ENCODE measurements around the gene FCN1.
"Not testable (repeated sequence)": the region's sequence is repeated elsewhere in the genome, so short reads cannot be mapped to it uniquely, and the experiment has no call there.

FCN1 gene

DNA sequence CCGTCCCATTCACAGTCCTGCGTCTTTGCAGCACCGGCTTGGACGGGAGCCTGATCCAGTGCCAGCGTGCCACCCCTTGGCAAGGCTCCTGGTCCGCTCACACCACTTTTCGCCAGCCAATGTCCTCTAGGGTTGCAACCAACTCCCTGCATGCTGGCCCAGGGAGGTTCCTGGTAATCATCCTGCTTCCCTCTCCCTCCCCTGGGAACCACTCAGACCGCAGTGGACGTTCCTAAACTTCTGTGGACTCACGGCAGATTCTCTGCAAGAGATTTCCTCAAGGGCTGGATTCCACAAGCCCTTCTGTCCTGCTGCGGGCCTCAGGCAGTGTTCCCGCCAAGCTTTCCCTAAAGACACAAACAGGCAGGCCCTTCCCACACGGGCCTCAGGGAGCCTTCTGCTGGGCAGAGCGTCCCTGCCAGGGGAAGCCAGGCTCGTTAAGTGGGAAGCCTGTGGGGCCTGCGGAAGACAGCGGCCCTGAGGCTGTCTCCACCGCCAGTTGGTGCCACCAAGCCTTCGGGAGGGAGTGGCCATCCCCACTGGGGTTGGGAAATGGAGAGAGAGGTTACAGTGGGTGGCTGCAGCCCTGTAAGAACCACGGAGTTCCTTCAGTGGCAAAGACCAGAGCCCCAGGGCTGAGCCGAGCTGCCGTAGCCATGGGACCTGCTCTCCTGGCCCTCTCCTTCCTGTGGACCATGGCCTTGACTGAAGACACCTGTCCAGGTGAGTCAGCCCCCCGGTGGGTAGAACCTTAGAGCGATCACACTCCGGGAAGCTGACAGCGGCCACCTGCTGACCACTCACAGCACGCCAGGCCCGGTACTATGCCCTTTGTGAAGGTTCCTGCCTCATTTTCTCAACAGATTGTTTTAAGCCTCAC is 53.5 kb downstream of the FCN1 start:
- no peak overlapping the region for H3K27ac ChIP-seq
- no peaks in the 10 kb centered on the region for H3K36me3 ChIP-seq (replicated peaks)
- DNase-seq, result no peak
- TF ChIP-seq, protein P1, sequence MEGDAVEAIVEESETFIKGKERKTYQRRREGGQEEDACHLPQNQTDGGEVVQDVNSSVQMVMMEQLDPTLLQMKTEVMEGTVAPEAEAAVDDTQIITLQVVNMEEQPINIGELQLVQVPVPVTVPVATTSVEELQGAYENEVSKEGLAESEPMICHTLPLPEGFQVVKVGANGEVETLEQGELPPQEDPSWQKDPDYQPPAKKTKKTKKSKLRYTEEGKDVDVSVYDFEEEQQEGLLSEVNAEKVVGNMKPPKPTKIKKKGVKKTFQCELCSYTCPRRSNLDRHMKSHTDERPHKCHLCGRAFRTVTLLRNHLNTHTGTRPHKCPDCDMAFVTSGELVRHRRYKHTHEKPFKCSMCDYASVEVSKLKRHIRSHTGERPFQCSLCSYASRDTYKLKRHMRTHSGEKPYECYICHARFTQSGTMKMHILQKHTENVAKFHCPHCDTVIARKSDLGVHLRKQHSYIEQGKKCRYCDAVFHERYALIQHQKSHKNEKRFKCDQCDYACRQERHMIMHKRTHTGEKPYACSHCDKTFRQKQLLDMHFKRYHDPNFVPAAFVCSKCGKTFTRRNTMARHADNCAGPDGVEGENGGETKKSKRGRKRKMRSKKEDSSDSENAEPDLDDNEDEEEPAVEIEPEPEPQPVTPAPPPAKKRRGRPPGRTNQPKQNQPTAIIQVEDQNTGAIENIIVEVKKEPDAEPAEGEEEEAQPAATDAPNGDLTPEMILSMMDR (IDR thresholded peaks at IDR 0.05; ENCODE audit: low read depth, low read length, missing control alignments), result no peak
- in situ Hi-C loops (cut with HindIII; ENCODE audit: low pct_ligation_motif_present, low sequenced_read_pairs), result no loop called here
- no peak overlapping the region for H3K4me3 ChIP-seq (ENCODE audit: low read depth, low read length)
- H3K27me3 ChIP-seq (replicated peaks), result no peaks in the 10 kb centered on the region

DNA sequence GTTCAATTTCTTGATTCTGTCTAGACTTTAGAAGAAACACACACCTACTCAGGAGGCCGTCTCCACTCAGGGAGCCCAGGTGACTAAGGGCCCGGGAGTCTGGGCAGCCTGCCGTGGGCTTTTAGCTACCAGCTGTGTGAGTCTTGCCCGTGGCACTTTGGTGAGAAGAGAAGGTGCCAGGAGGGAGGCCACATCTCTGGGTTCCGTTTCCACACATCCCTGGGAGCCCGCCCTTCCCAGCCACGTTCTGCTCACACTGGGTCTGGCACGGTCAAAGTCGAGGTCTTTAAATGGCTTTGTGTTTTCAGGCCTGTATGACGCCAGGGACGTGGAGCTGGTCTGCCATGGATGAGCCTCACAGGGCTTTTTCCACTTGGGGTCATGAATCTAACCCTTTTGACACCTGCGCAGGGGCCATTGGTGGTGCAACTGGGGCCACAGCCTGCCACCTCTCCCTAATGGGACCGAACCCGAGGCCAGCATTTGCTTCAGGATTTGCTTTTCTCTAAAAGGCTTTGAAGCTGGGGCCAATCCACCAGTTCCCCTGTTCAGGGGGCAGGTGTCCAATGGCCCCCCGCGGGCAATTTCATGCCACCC is 54.3 kb downstream of the FCN1 start:
- H3K36me3 ChIP-seq (replicated peaks), result no peaks in the 10 kb centered on the region
- DNase-seq, result no peak
- TF ChIP-seq, protein P1 (IDR thresholded peaks at IDR 0.05; ENCODE audit: low read depth, low read length, missing control alignments), result no peak
- no peaks in the 10 kb centered on the region for H3K27me3 ChIP-seq (replicated peaks)
- in situ Hi-C loops (cut with HindIII; ENCODE audit: low pct_ligation_motif_present, low sequenced_read_pairs), result no loop called here
- H3K27ac ChIP-seq, result no peak overlapping the region
- H3K4me3 ChIP-seq (ENCODE audit: low read depth, low read length), result no peak overlapping the region

DNA sequence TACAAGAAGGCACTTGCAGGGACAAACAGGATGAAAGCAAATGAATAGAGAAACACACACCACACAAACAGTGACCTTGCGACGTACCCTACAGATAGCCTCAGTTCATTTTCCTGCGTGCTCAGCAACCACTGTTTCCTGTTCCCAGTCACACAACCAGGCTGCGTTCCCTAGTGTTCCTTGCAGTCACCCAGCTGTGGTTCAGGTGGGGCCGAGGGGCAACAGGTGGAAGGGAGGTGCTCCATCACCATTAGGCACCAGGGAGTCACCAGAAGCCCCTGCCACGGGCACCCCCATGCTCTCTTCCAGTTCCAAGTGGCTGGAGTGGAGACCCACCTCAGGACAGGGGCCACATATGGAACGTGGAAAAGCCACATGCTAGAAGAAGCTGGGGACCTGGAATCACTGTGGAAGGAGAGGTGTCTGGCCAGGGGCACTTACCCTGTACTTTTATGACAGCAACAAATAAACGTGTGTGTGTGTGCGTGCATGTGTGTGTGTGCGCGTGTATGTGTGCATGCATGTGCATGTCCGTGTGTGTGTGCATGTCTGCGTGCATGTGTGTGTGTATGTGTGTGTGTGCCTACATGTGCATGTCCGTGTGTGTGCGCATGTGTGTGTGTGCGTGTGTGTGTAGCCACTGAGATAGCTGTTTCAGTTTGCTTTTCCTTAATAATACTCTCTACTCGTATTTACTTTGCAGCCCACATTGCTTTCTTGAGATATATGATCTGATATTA is 55.9 kb downstream of the FCN1 start:
- Histone ChIP-seq H3K27me3 (replicated peaks) (no peaks in the 10 kb centered on the region), H3K4me3 (ENCODE audit: low read depth, low read length) (no peak overlapping the region), H3K27ac (no peak overlapping the region), H3K36me3 (replicated peaks) (no peaks in the 10 kb centered on the region)
- DNase-seq, result no peak
- in situ Hi-C loops (cut with HindIII; ENCODE audit: low pct_ligation_motif_present, low sequenced_read_pairs), result no loop called here
- TF ChIP-seq, protein P1 (IDR thresholded peaks at IDR 0.05; ENCODE audit: low read depth, low read length, missing control alignments), result no peak

DNA sequence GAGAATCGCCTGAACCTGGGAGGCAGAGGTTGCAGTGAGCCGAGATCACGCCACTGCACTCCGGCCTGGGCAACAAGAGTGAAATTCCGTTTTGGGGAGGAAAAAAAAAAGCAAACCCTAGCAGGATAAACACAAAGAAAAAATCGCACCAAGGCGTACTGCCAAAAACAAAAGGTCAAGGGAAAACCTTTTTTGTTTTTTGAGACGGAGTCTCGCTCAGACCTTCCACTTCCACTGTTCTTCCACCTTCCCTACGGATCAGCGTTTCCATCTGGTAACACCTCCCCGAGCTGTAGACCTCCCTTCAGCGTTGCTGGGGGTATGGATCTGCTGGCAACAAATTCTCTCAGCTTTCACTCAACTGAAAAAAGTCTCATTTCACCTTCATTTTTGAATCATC is 57.2 kb downstream of the FCN1 start:
- H3K27me3 ChIP-seq (replicated peaks), result no peaks in the 10 kb centered on the region
- in situ Hi-C loops (cut with HindIII; ENCODE audit: low pct_ligation_motif_present, low sequenced_read_pairs), result no loop called here
- DNase-seq, result no peak
- H3K4me3 ChIP-seq (ENCODE audit: low read depth, low read length), result no peak overlapping the region
- TF ChIP-seq, protein P1 (IDR thresholded peaks at IDR 0.05; ENCODE audit: low read depth, low read length, missing control alignments), result no peak
- H3K27ac ChIP-seq, result no peak overlapping the region
- H3K36me3 ChIP-seq (replicated peaks), result no peaks in the 10 kb centered on the region

DNA sequence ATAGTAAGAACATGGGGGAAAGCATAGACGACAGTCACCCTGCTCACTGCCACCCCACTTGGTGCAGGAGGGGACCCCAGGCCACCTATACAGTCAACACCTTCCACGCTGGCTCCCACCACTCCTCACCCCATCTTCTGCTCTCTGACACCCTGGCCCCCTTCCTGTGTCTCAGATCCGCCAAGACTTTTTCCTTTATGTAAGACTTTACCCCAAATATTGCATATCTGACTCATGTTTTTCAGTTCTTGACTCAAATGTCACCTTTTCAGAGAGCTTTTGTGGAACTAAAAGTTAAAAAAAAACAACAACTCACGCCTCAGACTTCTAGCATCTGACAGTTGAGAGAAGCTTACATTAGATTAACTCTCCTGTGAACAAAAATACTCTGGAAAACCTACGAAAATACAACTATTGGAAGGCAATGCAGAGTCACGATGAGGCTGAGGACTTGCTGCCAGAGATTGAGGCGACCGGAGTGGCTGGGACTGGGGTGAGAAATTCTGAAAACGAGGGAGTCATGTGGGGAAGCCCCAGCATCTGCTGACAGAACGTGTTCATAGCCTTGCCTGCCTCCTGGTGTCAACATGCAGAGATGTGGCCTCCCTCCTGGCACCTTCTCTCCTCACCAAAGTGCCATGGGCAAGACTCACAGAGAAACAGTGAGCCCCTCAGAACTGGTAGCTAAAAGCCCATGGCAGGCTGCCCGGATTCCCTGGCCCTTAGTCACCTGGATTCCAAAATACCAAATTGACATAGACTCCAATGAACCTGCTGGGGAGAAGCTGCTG is 59.5 kb downstream of the FCN1 start:
- no peaks in the 10 kb centered on the region for H3K36me3 ChIP-seq (replicated peaks)
- in situ Hi-C loops (cut with HindIII; ENCODE audit: low pct_ligation_motif_present, low sequenced_read_pairs), result no loop called here
- TF ChIP-seq, protein P1 (IDR thresholded peaks at IDR 0.05; ENCODE audit: low read depth, low read length, missing control alignments), result peak; percentile 4
- H3K4me3 ChIP-seq (ENCODE audit: low read depth, low read length), result no peak overlapping the region
- no peak overlapping the region for H3K27ac ChIP-seq
- no peaks in the 10 kb centered on the region for H3K27me3 ChIP-seq (replicated peaks)
- DNase-seq, result no peak

DNA sequence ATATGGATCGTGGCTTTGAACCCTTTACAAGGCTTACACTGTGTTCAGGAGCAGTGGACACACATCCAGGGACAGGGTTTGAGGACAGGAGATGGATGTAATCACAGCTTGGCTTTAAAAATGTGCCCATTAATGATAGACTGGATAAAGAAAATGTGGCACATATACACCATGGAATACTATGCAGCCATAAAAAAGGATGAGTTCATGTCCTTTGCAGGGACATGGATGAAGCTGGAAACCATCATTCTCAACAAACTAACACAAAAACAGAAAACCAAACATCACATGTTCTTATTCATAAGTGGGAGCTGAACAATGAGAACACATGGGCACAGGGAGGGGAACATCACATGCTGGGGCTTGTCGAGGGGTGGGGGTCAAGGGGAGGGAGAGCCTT is 60.3 kb downstream of the FCN1 start:
- H3K4me3 ChIP-seq (ENCODE audit: low read depth, low read length); H3K36me3 ChIP-seq (replicated peaks); H3K27ac ChIP-seq; in situ Hi-C loops (cut with HindIII; ENCODE audit: low pct_ligation_motif_present, low sequenced_read_pairs); DNase-seq; H3K27me3 ChIP-seq (replicated peaks): not testable (repeated sequence)
